GM12878 (cell line): ENCODE measurements around the gene ADARB1. TPM values are rescaled to one million over a fixed set of nuclear protein-coding genes. Genes with fewer than 3 reads are reported as not detected.

ENCODE experiments used
- ATAC-seq: fragments of 200-7000 bp; cut with Tn5 transposase; 3 replicates; pipeline ENCODE4 v1.9.1; 2020; ENCODE audit warnings: mild to moderate bottlenecking, moderate library complexity
- BruUV-seq: library from RNA; stranded (reverse); fragments of 400-500 nt; replicated peaks from 2 replicates; lab custom pipeline; 2021; lab: Mats Ljungman, UMichigan
- CTCF ChIA-PET: fragments of 300-600 bp; sonication (Branson Sonifier 250); formaldehyde crosslinking; extraction: SDS; loops from one replicate; lab custom pipeline; 2021; ENCODE audit warnings: inconsistent platforms; lab: Yijun Ruan, JAX
- POLR2A ChIA-PET: fragments of 350-600 bp; formaldehyde crosslinking; extraction: SDS; loops from one replicate; lab custom pipeline; 2021; ENCODE audit warnings: inconsistent platforms; lab: Charles Lee
- RAD21 ChIA-PET: fragments of 300-600 bp; sonication (Branson Sonifier 250); formaldehyde crosslinking; loops from one replicate; lab custom pipeline; 2023; ENCODE audit warnings: antibody characterized with exemption; ENCODE audit not compliant: unreplicated experiment; lab: Charles Lee
- SMC1A ChIA-PET: fragments of 300-600 bp; sonication (Branson Sonifier 250); formaldehyde crosslinking; loops from one replicate; lab custom pipeline; 2023; ENCODE audit not compliant: unreplicated experiment, uncharacterized antibody; lab: Charles Lee
- DNase-seq: peaks from one replicate; pipeline ENCODE4 v3.0.0-alpha.2; 2011; ENCODE audit warnings: low read depth, low spot score
- FAIRE-seq: peaks from 3 replicates; lab custom pipeline; 2011; peaks lifted over from hg19 to GRCh38; lab: Jason Lieb, UNC
- H2AFZ ChIP-seq: 2 replicates; pipeline ENCODE4 v1.6.0; 2011; ENCODE audit warnings: low read depth, low read length, control low read depth; ENCODE audit not compliant: control insufficient read depth
- H3K27ac ChIP-seq: 2 replicates; pipeline ENCODE4 v1.5.1; 2011; ENCODE audit warnings: control low read depth; ENCODE audit not compliant: control insufficient read depth, insufficient read depth
- H3K27me3 ChIP-seq, 2 experiments: replicated peaks in 1 of 2; 2 replicates each; pipeline versions ENCODE4 v1.6.0 to v1.6.1; 2011; ENCODE audit warnings: low read length in 1 of 2; ENCODE audit not compliant: control insufficient read depth in 2 of 2, insufficient read depth in 2 of 2
- H3K36me3 ChIP-seq, 2 experiments: 2 replicates each; pipeline ENCODE4 v1.5.1; 2011; ENCODE audit warnings: low read length in 1 of 2; ENCODE audit not compliant: control insufficient read depth in 2 of 2, insufficient read depth in 2 of 2
- H3K4me1 ChIP-seq: 2 replicates; pipeline ENCODE4 v1.6.1; 2011; ENCODE audit warnings: mild to moderate bottlenecking, low read length, moderate library complexity, mixed read lengths; ENCODE audit not compliant: control insufficient read depth, insufficient read depth
- H3K4me2 ChIP-seq: 2 replicates; pipeline ENCODE4 v1.6.0; 2011; ENCODE audit warnings: control low read depth; ENCODE audit not compliant: control insufficient read depth, insufficient read depth
- H3K4me3 ChIP-seq: fragments of 200-600 bp; sonication (generic); 2 replicates; pipeline ENCODE4 v1.5.1; 2016
- H3K79me2 ChIP-seq: 2 replicates; pipeline ENCODE4 v1.6.0; 2011; ENCODE audit warnings: low read length; ENCODE audit not compliant: control insufficient read depth, insufficient read depth
- H3K9ac ChIP-seq: 2 replicates; pipeline ENCODE4 v1.8.0; 2011; ENCODE audit warnings: low read length, control low read depth, mixed read lengths; ENCODE audit not compliant: control insufficient read depth, insufficient read depth
- H3K9me3 ChIP-seq: replicated peaks from 3 replicates; pipeline ENCODE4 v1.5.1; 2011; ENCODE audit warnings: mild to moderate bottlenecking, low read length; ENCODE audit not compliant: control insufficient read depth, insufficient read depth
- H4K20me1 ChIP-seq: 2 replicates; pipeline ENCODE4 v1.6.0; 2011; ENCODE audit not compliant: control insufficient read depth, insufficient read depth
- ASH2L ChIP-seq: fragments of 300-600, 200-600 bp; sonication (generic); IDR thresholded peaks from 2 replicates; pipeline ENCODE4 v1.6.1; 2017; ENCODE audit warnings: low read depth, mild to moderate bottlenecking, borderline replicate concordance
- BHLHE40 ChIP-seq, 2 experiments: fragments of 450-650 bp in 1 of 2; IDR thresholded peaks; 2 replicates each; pipeline ENCODE4 v1.6.1; 2011 to 2017; ENCODE audit warnings: low read depth in 2 of 2, borderline replicate concordance in 1 of 2, improper control_type of control experiment in 1 of 2, low read length in 1 of 2, mild to moderate bottlenecking in 1 of 2
- CEBPB ChIP-seq, 2 experiments: fragments of 150-350 bp in 1 of 2; IDR thresholded peaks; 2 replicates each; pipeline ENCODE4 v1.6.1; 2012 to 2014; ENCODE audit warnings: low read depth in 2 of 2, low read length in 2 of 2, borderline replicate concordance in 1 of 2, inconsistent platforms in 1 of 2
- CREB1 ChIP-seq: IDR thresholded peaks from 2 replicates; pipeline ENCODE4 v1.6.1; 2012; ENCODE audit warnings: low read depth, mild to moderate bottlenecking, inconsistent platforms
- ESRRA ChIP-seq: IDR thresholded peaks from 2 replicates; pipeline ENCODE4 v1.6.1; 2012; ENCODE audit warnings: mild to moderate bottlenecking, low read length, improper control_type of control experiment
- FOS ChIP-seq: IDR thresholded peaks from 3 replicates; pipeline ENCODE4 v1.6.1; 2011; ENCODE audit warnings: borderline replicate concordance; ENCODE audit not compliant: insufficient read length; ENCODE audit errors: extremely low read depth
- JUNB ChIP-seq: IDR thresholded peaks from 2 replicates; pipeline ENCODE4 v1.6.1; 2016; ENCODE audit warnings: antibody characterized with exemption, mild to moderate bottlenecking
- MYC ChIP-seq: IDR thresholded peaks from 2 replicates; pipeline ENCODE4 v1.6.1; 2011; ENCODE audit warnings: mild to moderate bottlenecking, low read length, moderate library complexity, inconsistent platforms; ENCODE audit not compliant: insufficient read depth, insufficient replicate concordance, insufficient read length, severe bottlenecking
- POLR2A ChIP-seq: IDR thresholded peaks from 2 replicates; pipeline ENCODE4 v1.6.1; 2011; ENCODE audit warnings: low read depth, mild to moderate bottlenecking, low read length
- RAD51 ChIP-seq: fragments of 450-650 bp; IDR thresholded peaks from 2 replicates; pipeline ENCODE4 v1.6.1; 2016; ENCODE audit warnings: moderate library complexity, mild to moderate bottlenecking, inconsistent platforms
- RBBP5 ChIP-seq: fragments of 200-600 bp; sonication (generic); conservative IDR thresholded peaks from 2 replicates; pipeline ENCODE4 v1.6.1; 2016
- SMARCA5 ChIP-seq: fragments of 450-650 bp; IDR thresholded peaks from 2 replicates; pipeline ENCODE4 v1.6.1; 2017; ENCODE audit warnings: mild to moderate bottlenecking
- TBL1XR1 ChIP-seq: IDR thresholded peaks from 2 replicates; pipeline ENCODE4 v1.6.1; 2012; ENCODE audit warnings: low read depth, low read length, improper control_type of control experiment
- YY1 ChIP-seq: IDR thresholded peaks from 2 replicates; pipeline ENCODE4 v1.6.1; 2011; ENCODE audit warnings: low read depth, mild to moderate bottlenecking, low read length
- WGBS: methylation state at CpG from one replicate; pipeline ENCODE4 v1.1.6; 2016; ENCODE audit warnings: low lambda C conversion rate; ENCODE audit not compliant: insufficient replicate concordance, insufficient coverage; ENCODE audit errors: missing lambda C conversion rate; 5-methylcytosine and 5-hydroxymethylcytosine counted together
- in situ Hi-C: fragments of 300-500 bp; cut with MboI; formaldehyde crosslinking; loops from 9 replicates; pipeline ENCODE4 v1.14.3; 2018; ENCODE audit warnings: mixed read lengths
- intact Hi-C: fragments of 100-400 bp; cut with micrococcal nuclease; formaldehyde crosslinking; loops from one replicate; pipeline ENCODE4 v1.14.2; 2022; ENCODE audit not compliant: unreplicated experiment
- polyA plus RNA-seq, 11 experiments: library from polyadenylated mRNA; depleted of rRNA in 4 of 11; unstranded in 6 of 11; stranded (reverse) in 5 of 11; fragments of >200 nt; fragmentation: Nextera tagmentation in 4 of 11; fragmentation: Illumina TruSeq in 1 of 11; extraction: Ambion mirVana in 4 of 11; extraction: Trizol in 1 of 11; gene quantifications; 1 replicate in 1 of 11; 2 replicates in 10 of 11; pipeline versions ENCODE4 v1.2.1 to v1.2.3, GENCODE V29; 2011 to 2016; ENCODE audit warnings: inconsistent platforms in 2 of 11, missing spikeins in 2 of 11, low read depth in 1 of 11
- total RNA-seq, 4 experiments: library from RNA; depleted of rRNA in 3 of 4; stranded (reverse); fragments of >200 nt in 3 of 4; fragmentation: Illumina TruSeq in 1 of 4; extraction: Trizol in 1 of 4; gene quantifications; 2 replicates each; pipeline versions ENCODE4 v1.2.1 to v1.2.3, GENCODE V29; 2013 to 2021
- TF ChIP-seq, protein P1 (sequence below): IDR thresholded peaks from 2 replicates; pipeline ENCODE4 v1.6.1; 2011; ENCODE audit warnings: mild to moderate bottlenecking, low read depth, low read length, moderate library complexity; ENCODE audit not compliant: insufficient replicate concordance

The ADARB1 gene
- total and polyA plus RNA-seq, 10 of the 15 experiments (the other 5 are each of a cell fraction or from before 2014, with no cell fraction given) = 5.7 to 61.7 (median 25.3) TPM

DNA sequence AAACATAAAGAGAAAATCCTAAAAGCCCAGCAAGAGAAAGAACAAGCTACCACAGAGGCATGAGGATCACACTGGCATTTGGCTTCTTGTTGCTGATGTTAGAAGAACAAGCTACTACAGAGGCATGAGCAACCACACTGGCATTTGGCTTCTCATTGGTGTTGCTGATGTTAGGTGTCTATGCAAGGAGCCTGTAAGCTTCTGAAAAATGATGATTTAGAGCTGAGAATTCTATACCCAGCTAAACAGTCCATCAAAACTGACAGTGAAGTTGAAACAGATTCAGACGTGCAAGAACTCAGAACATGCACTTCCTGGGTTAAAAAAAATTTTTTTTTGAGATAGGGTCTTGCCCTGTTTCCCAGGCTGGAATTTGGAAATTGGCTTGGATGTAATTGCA, 37.8 kb upstream of the ADARB1 start (continued):
- TF ChIP-seq, protein P1, sequence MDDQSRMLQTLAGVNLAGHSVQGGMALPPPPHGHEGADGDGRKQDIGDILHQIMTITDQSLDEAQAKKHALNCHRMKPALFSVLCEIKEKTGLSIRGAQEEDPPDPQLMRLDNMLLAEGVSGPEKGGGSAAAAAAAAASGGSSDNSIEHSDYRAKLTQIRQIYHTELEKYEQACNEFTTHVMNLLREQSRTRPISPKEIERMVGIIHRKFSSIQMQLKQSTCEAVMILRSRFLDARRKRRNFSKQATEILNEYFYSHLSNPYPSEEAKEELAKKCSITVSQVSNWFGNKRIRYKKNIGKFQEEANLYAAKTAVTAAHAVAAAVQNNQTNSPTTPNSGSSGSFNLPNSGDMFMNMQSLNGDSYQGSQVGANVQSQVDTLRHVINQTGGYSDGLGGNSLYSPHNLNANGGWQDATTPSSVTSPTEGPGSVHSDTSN = no peak

- H3K4me1 ChIP-seq = no peaks in the 10 kb centered on the region
- WGBS = 13% methylated on average over 7 of the region's 9 CpGs
- H3K4me2 ChIP-seq = no peak overlapping the region
- ChIA-PET CTCF (interaction anchor here (0.6 kb wide), 1 partner anchor 88 kb away, joined by 4 read pairs; no protein-coding TSS in a partner anchor), RAD21 (no interaction called here), POLR2A (no interaction called here), SMC1A (no interaction called here)
- no peaks in the 10 kb centered on the region for H4K20me1 ChIP-seq
- no peak overlapping the region for H3K27ac ChIP-seq
- H3K4me3 ChIP-seq = no peak overlapping the region
- no TSS peak for BruUV-seq
- H2AFZ ChIP-seq = no peak overlapping the region
- H3K79me2 ChIP-seq = no peaks in the 10 kb centered on the region
- FAIRE-seq (no peak), DNase-seq (no peak)
- in situ Hi-C loops (no loop called here), intact Hi-C loops (no loop called here)
- peaks cover 7% of the 10 kb centered on the region; the same call in 1 of the 3 replicates for H3K9me3 ChIP-seq
- H3K36me3 ChIP-seq = no peaks in the 10 kb centered on the region
- H3K9ac ChIP-seq = no peak overlapping the region
- no peaks in the 10 kb centered on the region; a peak in 1 of 4 replicates for H3K27me3 ChIP-seq
- TF ChIP-seq TBL1XR1 (no peak), POLR2A (no peak), ESRRA (no peak), RBBP5 (no peak), BHLHE40 (IDR thresholded peaks at IDR 0.05; ENCODE audit: borderline replicate concordance in 1 of 2, low read depth in 2 of 2, low read length in 1 of 2) (no peak), MYC (no peak), RAD51 (no peak), JUNB (no peak), YY1 (no peak), CEBPB (IDR thresholded peaks at IDR 0.05; ENCODE audit: borderline replicate concordance in 1 of 2, low read depth in 2 of 2, low read length in 2 of 2) (no peak), CREB1 (no peak), ASH2L (no peak), FOS (no peak), SMARCA5 (no peak)
- TF ChIP-seq, all 136 proteins: peak for 0
- no peak for ATAC-seq
These were observed 36.4 kb upstream of the ADARB1 start for GRCh38 chr21:45037986-45038385.
